22Rv1 (cell line): ENCODE data around the gene ANO5.

Experiments
- H3K27ac ChIP-seq: fragments of 450-650 bp; 2 replicates; pipeline ENCODE4 v1.5.1; 2017
- ZFX ChIP-seq: fragments of 450-650 bp; IDR thresholded peaks from 2 replicates; pipeline ENCODE4 v1.6.1; 2017; ENCODE audit warnings: antibody characterized with exemption, borderline replicate concordance
- TF ChIP-seq, protein P1 (sequence below): fragments of 450-650 bp; IDR thresholded peaks from 2 replicates; pipeline ENCODE4 v1.5.1; 2017; ENCODE audit warnings: mild to moderate bottlenecking

The ANO5 gene

DNA sequence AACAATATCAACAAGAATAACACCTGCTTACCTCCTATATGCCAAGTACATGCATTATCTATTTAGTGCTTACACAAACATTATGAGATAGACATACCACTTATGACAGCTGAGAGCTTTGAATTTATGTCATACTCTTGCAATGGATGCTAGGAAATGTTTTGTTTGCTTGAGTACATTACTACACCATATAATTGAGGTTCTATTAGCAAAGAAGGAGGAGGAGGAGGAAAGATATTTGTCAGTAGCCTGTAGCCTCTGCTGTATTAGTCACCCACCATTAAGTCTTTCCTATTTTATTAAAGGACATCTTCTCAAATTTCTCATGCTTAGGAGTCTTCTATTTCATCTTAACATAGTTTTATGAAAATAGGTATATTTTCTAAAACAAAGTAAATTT lies 6.4 kb downstream of the ANO5 start:
- no peak for TF ChIP-seq ZFX
- TF ChIP-seq, protein P1, sequence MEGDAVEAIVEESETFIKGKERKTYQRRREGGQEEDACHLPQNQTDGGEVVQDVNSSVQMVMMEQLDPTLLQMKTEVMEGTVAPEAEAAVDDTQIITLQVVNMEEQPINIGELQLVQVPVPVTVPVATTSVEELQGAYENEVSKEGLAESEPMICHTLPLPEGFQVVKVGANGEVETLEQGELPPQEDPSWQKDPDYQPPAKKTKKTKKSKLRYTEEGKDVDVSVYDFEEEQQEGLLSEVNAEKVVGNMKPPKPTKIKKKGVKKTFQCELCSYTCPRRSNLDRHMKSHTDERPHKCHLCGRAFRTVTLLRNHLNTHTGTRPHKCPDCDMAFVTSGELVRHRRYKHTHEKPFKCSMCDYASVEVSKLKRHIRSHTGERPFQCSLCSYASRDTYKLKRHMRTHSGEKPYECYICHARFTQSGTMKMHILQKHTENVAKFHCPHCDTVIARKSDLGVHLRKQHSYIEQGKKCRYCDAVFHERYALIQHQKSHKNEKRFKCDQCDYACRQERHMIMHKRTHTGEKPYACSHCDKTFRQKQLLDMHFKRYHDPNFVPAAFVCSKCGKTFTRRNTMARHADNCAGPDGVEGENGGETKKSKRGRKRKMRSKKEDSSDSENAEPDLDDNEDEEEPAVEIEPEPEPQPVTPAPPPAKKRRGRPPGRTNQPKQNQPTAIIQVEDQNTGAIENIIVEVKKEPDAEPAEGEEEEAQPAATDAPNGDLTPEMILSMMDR = no peak
- no peak overlapping the region for H3K27ac ChIP-seq

DNA sequence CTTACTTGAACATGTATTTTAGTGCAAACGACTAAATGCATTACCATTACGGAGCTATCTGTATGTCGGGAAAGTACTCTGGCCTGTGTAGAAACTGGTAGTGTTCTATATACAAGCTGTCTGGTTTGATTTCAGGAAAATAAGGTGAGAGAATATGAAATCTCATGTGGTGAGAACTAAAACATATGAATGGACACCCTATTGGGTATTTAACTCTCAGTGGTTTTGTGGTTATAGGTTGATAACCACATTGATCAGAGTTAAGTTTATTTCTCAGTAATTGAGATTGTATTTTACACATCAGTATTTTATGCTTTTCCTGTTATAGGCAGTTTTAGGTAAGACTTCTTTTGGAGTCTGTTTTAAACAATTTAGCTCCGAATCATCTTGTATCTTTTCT lies 10.4 kb downstream of the ANO5 start:
- no peak overlapping the region for H3K27ac ChIP-seq
- no peak for TF ChIP-seq ZFX
- TF ChIP-seq, protein P1 = no peak

DNA sequence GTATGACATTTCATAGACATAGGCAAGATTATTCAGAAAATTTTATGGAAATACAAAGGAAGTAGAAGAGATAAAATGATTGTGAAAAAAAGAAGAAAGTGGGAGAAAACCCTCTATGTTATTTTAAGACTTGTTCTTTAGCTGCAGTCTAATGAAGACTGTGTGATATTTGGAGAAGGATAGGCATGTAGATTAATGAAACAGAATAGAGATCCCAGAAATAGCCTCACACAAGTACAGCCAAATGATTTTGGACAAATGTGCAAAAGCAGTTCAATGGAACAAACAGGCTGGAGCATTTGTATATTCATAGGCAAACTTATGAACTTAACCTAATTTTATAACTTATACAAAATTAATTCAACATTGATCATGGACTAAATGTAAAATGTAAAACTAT lies 14.3 kb downstream of the ANO5 start:
- no peak overlapping the region for H3K27ac ChIP-seq
- TF ChIP-seq, protein P1 = no peak
- TF ChIP-seq ZFX = no peak

DNA sequence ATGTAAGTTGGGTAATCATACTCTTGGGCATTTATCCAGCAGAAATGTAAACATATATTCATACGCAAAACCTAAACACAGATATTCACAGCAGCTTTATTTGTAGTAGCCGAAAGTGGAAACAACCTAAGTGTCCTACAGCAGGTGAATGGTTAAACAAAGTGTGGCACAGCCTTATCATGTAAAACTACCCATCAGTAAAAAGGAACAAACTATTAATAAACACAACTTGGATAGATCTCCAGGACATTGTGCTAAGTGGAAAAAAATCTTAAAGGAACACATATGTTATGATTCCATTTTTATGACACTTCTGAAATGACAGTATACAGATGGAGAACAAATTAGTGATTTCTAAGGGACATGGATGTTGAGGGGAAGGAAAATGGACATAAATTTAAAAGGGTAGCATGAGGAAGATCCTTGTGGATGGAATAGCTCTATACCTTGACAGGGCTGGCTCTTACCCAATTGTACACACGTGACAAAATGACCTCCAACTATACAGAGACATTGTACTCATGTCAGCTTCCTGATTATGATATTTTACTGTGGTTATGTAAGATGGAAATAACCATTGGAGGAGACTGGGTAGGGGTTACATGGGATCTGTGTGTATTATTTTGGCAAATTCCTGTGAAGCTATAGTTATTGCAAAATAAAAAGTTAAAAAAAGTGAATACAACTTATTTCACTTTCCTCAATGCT lies 15.4 kb downstream of the ANO5 start:
- H3K27ac ChIP-seq = no peak overlapping the region
- TF ChIP-seq, protein P1 = no peak
- no peak for TF ChIP-seq ZFX

DNA sequence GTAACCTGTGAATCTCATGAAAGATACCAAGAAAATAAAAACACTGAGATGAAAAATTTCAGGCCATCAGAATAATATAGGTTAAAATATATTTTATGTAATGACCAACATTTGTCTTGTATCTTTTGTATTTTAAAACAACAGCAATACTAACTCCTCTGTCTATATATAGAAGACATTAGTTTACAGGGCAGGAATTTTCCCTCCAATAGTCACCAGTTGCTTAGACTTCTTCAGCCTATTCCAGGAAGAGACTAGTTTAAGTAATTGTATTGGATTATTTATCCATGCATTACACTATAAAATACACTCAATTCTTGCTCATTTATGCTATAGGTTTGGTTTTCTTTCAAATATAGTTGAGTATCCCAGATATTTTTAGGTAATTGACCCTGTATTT lies 24.1 kb downstream of the ANO5 start:
- H3K27ac ChIP-seq = no peak overlapping the region
- no peak for TF ChIP-seq ZFX
- TF ChIP-seq, protein P1 = no peak

DNA sequence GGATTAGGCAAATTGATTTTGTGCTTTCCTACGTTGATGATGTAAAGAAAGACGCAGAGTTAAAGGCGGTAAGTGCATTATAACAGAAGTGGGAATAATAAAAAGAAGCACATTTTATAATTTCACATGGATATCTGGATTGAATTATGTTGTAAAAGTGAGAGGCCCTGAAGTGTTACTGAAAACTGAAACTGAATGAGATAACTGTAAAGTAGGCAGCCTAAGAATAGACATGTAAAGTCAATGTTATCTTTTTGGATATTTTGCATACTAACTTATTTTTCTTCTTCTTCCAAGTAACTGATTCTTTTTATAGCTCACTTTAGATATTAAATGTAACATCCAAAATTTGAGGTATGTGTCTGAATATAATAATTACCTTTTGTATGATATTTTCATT lies 28.3 kb downstream of the ANO5 start:
- TF ChIP-seq ZFX = no peak
- TF ChIP-seq, protein P1 = no peak
- H3K27ac ChIP-seq = no peak overlapping the region

DNA sequence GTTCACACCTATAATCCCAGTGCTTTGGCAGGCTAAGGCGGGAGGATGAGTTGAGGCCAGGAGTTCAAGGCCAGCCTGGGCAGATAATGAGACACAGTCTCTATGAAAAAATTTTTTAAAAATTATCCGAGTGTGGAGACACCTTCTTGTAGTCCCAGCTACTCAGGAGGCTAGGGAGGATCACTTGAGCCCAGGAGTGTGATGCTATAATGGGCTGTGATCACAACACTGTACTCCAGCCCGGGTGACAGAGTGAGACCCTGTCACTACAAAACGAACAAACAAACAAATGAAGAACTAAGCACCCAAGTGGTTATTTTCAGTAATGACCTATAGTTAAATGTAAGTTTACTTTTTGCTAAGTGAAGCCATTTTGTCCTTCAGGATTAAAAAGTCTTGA lies 32.3 kb downstream of the ANO5 start:
- TF ChIP-seq ZFX = no peak
- TF ChIP-seq, protein P1 = no peak
- H3K27ac ChIP-seq = no peak overlapping the region
